Upper lobe of left lung (tissue), 4 donors: ENCODE measurements around the gene CTXND1.

ENCODE experiments used
- EP300 ChIP-seq, 4 donors: sonication (generic); formaldehyde crosslinking; IDR thresholded peaks; one replicate each; pipeline ENCODE4 v1.5.1; 2017; ENCODE audit warnings: antibody characterized with exemption in 4 of 4, control low read depth in 2 of 4
- TF ChIP-seq, protein P1 (sequence below), 6 experiments: fragments of 450-650 bp in 4 of 6; fragments of 200-600 bp in 2 of 6; sonication (generic) in 2 of 6; IDR thresholded peaks; one replicate each; pipeline ENCODE4 v1.5.1; 2016 to 2019; ENCODE audit warnings: antibody characterized with exemption in 6 of 6

DNA sequence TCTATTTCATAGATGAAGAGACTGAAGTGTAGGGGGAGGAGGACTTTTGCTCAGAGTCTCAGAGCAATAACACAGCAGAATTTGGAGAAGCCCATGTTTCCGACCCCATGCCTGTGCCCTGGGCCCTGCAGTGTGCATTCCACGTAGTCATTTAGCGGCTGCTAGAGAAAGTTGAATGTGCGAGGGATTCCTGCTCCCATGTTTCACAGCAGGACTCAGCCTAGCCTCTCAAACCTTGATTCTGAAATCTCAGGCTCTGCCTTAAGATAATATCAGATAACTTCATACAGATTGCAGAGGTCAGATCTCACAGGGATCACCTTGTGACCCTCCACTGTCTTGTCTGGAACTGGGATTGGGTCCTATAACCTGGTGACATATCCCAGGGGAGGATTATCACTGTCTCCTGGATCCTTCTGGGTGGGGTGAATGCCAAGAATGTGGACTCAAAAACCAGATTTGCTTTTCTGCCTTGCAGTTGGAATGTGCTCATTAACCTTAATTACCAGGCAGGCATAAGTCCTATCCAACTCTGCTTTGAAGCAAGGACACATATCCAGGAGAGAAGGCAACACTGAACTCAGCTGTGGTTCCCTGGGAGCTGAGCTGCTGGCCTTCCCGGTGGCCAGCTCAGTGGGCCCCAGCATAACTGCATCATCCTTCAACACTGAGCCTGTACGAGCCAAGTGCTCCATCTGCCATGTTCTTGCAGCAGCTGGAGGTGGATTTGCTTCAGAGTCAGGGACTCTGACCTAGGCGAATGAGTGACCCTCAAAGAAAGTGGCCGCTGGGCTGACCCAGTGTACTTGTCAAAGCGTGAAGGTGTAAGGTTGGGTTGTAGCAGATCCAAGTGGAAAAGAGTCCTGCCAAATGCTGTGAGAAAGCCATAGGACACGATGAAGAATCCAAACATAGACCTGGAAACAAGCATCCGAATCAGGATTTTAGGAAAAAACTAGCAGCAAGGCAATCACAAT, 43.0 kb downstream of the CTXND1 start:
- no peak for TF ChIP-seq EP300 (IDR thresholded peaks at IDR 0.05)
- TF ChIP-seq, protein P1, sequence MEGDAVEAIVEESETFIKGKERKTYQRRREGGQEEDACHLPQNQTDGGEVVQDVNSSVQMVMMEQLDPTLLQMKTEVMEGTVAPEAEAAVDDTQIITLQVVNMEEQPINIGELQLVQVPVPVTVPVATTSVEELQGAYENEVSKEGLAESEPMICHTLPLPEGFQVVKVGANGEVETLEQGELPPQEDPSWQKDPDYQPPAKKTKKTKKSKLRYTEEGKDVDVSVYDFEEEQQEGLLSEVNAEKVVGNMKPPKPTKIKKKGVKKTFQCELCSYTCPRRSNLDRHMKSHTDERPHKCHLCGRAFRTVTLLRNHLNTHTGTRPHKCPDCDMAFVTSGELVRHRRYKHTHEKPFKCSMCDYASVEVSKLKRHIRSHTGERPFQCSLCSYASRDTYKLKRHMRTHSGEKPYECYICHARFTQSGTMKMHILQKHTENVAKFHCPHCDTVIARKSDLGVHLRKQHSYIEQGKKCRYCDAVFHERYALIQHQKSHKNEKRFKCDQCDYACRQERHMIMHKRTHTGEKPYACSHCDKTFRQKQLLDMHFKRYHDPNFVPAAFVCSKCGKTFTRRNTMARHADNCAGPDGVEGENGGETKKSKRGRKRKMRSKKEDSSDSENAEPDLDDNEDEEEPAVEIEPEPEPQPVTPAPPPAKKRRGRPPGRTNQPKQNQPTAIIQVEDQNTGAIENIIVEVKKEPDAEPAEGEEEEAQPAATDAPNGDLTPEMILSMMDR (IDR thresholded peaks at IDR 0.05): no peak
